Rectal smooth muscle tissue (tissue), 1 donor: ENCODE data around the gene ZDHHC7.

ENCODE experiments used
- H3K27ac ChIP-seq: one replicate; pipeline ENCODE4 v1.7.0; 2013; ENCODE audit warnings: low read depth, low read length, inconsistent platforms
- H3K27me3 ChIP-seq: one replicate; pipeline ENCODE4 v1.7.0; 2013; ENCODE audit warnings: low read length; ENCODE audit not compliant: control insufficient read depth, insufficient read depth
- H3K36me3 ChIP-seq: one replicate; pipeline ENCODE4 v1.7.0; 2013; ENCODE audit warnings: low read length; ENCODE audit not compliant: control insufficient read depth, insufficient read depth
- H3K4me1 ChIP-seq: one replicate; pipeline ENCODE4 v1.7.0; 2013; ENCODE audit warnings: low read length; ENCODE audit not compliant: control insufficient read depth, insufficient read depth
- H3K4me3 ChIP-seq: one replicate; pipeline ENCODE4 v1.7.0; 2013; ENCODE audit warnings: low read length
- H3K9ac ChIP-seq: one replicate; pipeline ENCODE4 v1.7.0; 2013; ENCODE audit warnings: low read length

ZDHHC7 gene

GRCh38 chr16:85027349-85027957 lies 16.1 kb upstream of the ZDHHC7 start, which contains the start of gene KIAA0513:
Gene KIAA0513, plus strand, starts transcription at chr16:85027795. Its CDS starts 39,277 bp downstream, at chr16:85067072.
- H3K36me3 ChIP-seq, result no peaks in the 10 kb centered on the region
- no peaks in the 10 kb centered on the region for H3K27me3 ChIP-seq
- peaks cover 21% of the 10 kb centered on the region for H3K4me1 ChIP-seq
- H3K9ac ChIP-seq, result peak within 1 kb of the TSS; percentile 94
- peak within 1 kb of the TSS; percentile 90 for H3K4me3 ChIP-seq
- peak within 1 kb of the TSS; percentile 90 for H3K27ac ChIP-seq

GRCh38 chr16:85026703-85027102 lies 15.4 kb upstream of the ZDHHC7 start:
- no peaks in the 10 kb centered on the region for H3K27me3 ChIP-seq
- H3K27ac ChIP-seq, result no peak overlapping the region
- H3K9ac ChIP-seq, result no peak overlapping the region
- peaks cover 21% of the 10 kb centered on the region for H3K4me1 ChIP-seq
- no peaks in the 10 kb centered on the region for H3K36me3 ChIP-seq
- H3K4me3 ChIP-seq, result peak overlapping the region; percentile 90

GRCh38 chr16:85025781-85026653 lies 14.7 kb upstream of the ZDHHC7 start:
- no peaks in the 10 kb centered on the region for H3K27me3 ChIP-seq
- H3K4me1 ChIP-seq, result peaks cover 21% of the 10 kb centered on the region
- H3K9ac ChIP-seq, result no peak overlapping the region
- H3K36me3 ChIP-seq, result no peaks in the 10 kb centered on the region
- no peak overlapping the region for H3K4me3 ChIP-seq
- H3K27ac ChIP-seq, result no peak overlapping the region

GRCh38 chr16:85019659-85020245 lies 8.4 kb upstream of the ZDHHC7 start:
- Histone ChIP-seq H3K4me3 (no peak overlapping the region), H3K27me3 (no peaks in the 10 kb centered on the region), H3K9ac (no peak overlapping the region), H3K27ac (no peak overlapping the region), H3K36me3 (no peaks in the 10 kb centered on the region), H3K4me1 (no peaks in the 10 kb centered on the region)

- H3K9ac ChIP-seq, result no peak overlapping the region
- no peaks in the 10 kb centered on the region for H3K36me3 ChIP-seq
- H3K4me1 ChIP-seq, result no peaks in the 10 kb centered on the region
- H3K27me3 ChIP-seq, result no peaks in the 10 kb centered on the region
- no peak overlapping the region for H3K4me3 ChIP-seq
- H3K27ac ChIP-seq, result no peak overlapping the region
These were observed 7.3 kb upstream of the ZDHHC7 start for GRCh38 chr16:85018529-85019236.

GRCh38 chr16:85017633-85018032 lies 6.3 kb upstream of the ZDHHC7 start:
- H3K9ac ChIP-seq, result no peak overlapping the region
- no peaks in the 10 kb centered on the region for H3K4me1 ChIP-seq
- no peaks in the 10 kb centered on the region for H3K36me3 ChIP-seq
- no peak overlapping the region for H3K27ac ChIP-seq
- H3K4me3 ChIP-seq, result no peak overlapping the region
- no peaks in the 10 kb centered on the region for H3K27me3 ChIP-seq

- Histone ChIP-seq H3K4me3 (no peak overlapping the region), H3K9ac (no peak overlapping the region), H3K27me3 (no peaks in the 10 kb centered on the region), H3K36me3 (no peaks in the 10 kb centered on the region), H3K4me1 (no peaks in the 10 kb centered on the region), H3K27ac (no peak overlapping the region)
These were observed 5.8 kb upstream of the ZDHHC7 start for GRCh38 chr16:85017151-85017550.

- Histone ChIP-seq H3K4me1 (no peaks in the 10 kb centered on the region), H3K27ac (no peak overlapping the region), H3K27me3 (no peaks in the 10 kb centered on the region), H3K9ac (no peak overlapping the region), H3K4me3 (no peak overlapping the region), H3K36me3 (no peaks in the 10 kb centered on the region)
These were observed 4.3 kb upstream of the ZDHHC7 start for GRCh38 chr16:85015481-85016187.

GRCh38 chr16:85014311-85014710 lies 3.0 kb upstream of the ZDHHC7 start:
- Histone ChIP-seq H3K36me3 (no peaks in the 10 kb centered on the region), H3K4me3 (no peak overlapping the region), H3K9ac (no peak overlapping the region), H3K4me1 (peaks cover 8% of the 10 kb centered on the region), H3K27ac (no peak overlapping the region), H3K27me3 (no peaks in the 10 kb centered on the region)

- H3K27me3 ChIP-seq, result no peaks in the 10 kb centered on the region
- H3K27ac ChIP-seq, result peak overlapping the region; percentile 99
- no peaks in the 10 kb centered on the region for H3K36me3 ChIP-seq
- H3K4me3 ChIP-seq, result peak overlapping the region; percentile 96
- peaks cover 20% of the 10 kb centered on the region for H3K4me1 ChIP-seq
- peak overlapping the region; percentile 94 for H3K9ac ChIP-seq
These were observed 530 bp upstream of the ZDHHC7 start for GRCh38 chr16:85011846-85012284.

GRCh38 chr16:85010446-85010930 lies 847 bp downstream of the ZDHHC7 start:
- Histone ChIP-seq H3K4me3 (peak overlapping the region; percentile 96), H3K4me1 (peaks cover 24% of the 10 kb centered on the region), H3K9ac (peak overlapping the region; percentile 69), H3K27me3 (no peaks in the 10 kb centered on the region), H3K27ac (peak overlapping the region; percentile 99), H3K36me3 (no peaks in the 10 kb centered on the region)
